Activated CD4-positive, alpha-beta memory T cell treated with anti-CD3 and anti-CD28 coated beads, Interleukin-2, amount 10 ng/mL, durations not matched to agents 7 days and 5 days (primary cell): ENCODE data around the gene SAP30BP. TPM values are rescaled to one million over a fixed set of nuclear protein-coding genes. Genes with fewer than 3 reads are reported as not detected.

Experiments
- CTCF ChIA-PET: fragments of 350-600 bp; sonication (Branson Sonifier 250); formaldehyde crosslinking; loops from one replicate; lab custom pipeline; 2021; ENCODE audit warnings: antibody characterized with exemption, inconsistent platforms; lab: Charles Lee
- POLR2A ChIA-PET: fragments of 350-600 bp; sonication (Branson Sonifier 250); formaldehyde crosslinking; loops from one replicate; lab custom pipeline; 2021; ENCODE audit warnings: antibody characterized with exemption; lab: Charles Lee
- DNase-seq: peaks from one replicate; pipeline ENCODE4 v3.0.0-alpha.2; 2020
- H3K27ac Mint-ChIP-seq: one replicate; pipeline ENCODE4 v1.8.0; 2021; ENCODE audit warnings: mild to moderate bottlenecking, mixed read lengths
- H3K27me3 Mint-ChIP-seq: one replicate; pipeline ENCODE4 v1.8.0; 2021; ENCODE audit warnings: mixed read lengths
- H3K36me3 Mint-ChIP-seq: one replicate; pipeline ENCODE4 v1.8.0; 2021; ENCODE audit warnings: low read depth, mixed read lengths
- H3K4me1 Mint-ChIP-seq: one replicate; pipeline ENCODE4 v1.8.0; 2021; ENCODE audit warnings: mixed read lengths
- H3K4me3 Mint-ChIP-seq: one replicate; pipeline ENCODE4 v1.8.0; 2021; ENCODE audit warnings: mild to moderate bottlenecking, mixed read lengths
- H3K9me3 Mint-ChIP-seq: one replicate; pipeline ENCODE4 v1.8.0; 2021; ENCODE audit warnings: mixed read lengths
- total RNA-seq, 2 experiments: library from RNA; stranded (reverse); gene quantifications; one replicate each; pipeline ENCODE4 v1.2.3, GENCODE V29; 2021

Gene SAP30BP
- total RNA-seq, 2 experiments from 2014 or later: 87.2 to 89.6 TPM

DNA sequence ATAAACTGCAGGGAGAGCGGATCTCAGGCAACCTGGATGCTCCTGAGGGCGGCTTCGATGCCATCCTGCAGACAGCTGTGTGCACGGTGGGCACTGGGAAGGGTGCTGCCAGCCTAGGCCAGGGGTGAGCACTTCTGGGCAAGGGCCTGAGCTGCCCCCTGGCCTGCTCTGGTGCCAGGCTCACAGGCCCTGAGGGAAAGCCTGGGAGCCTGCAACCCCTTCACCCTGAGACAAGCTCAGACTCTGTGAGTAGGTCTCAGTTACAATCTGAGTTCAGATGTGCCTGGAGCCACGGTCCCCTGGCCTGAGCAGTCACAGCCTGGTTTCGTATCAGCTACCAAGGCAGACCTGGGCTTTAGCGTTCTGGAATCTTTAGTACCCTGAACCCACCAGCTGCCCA lies 62.2 kb downstream of the SAP30BP start:
- Mint-ChIP-seq H3K4me1 (no peaks in the 10 kb centered on the region), H3K9me3 (no peaks in the 10 kb centered on the region), H3K36me3 (no peaks in the 10 kb centered on the region), H3K27me3 (no peaks in the 10 kb centered on the region), H3K27ac (no peak overlapping the region), H3K4me3 (no peak overlapping the region)
- DNase-seq: no peak
- ChIA-PET POLR2A (interaction anchor here (0.7 kb wide), 1 partner anchor 8 kb away, joined by 3 read pairs; the partner anchor contains the start of gene ITGB4), CTCF (interaction anchor here (1.2 kb wide), 2 partner anchors 53 to 97 kb away, joined by 3 read pairs; partner anchors contain the start of gene SMIM5)

DNA sequence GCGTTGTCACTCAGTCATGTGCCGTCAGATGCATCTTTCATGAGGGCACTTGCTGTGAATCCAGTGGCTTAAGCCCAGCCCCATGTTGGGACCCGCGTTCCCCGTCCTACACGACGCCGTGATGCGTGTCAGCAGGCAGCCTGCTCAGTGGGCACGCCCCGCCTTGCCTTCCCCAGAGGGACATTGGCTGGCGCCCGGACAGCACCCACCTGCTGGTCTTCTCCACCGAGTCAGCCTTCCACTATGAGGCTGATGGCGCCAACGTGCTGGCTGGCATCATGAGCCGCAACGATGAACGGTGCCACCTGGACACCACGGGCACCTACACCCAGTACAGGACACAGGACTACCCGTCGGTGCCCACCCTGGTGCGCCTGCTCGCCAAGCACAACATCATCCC lies 62.9 kb downstream of the SAP30BP start:
- no peaks in the 10 kb centered on the region for H3K27me3 Mint-ChIP-seq
- peaks cover 2% of the 10 kb centered on the region for H3K4me1 Mint-ChIP-seq
- H3K9me3 Mint-ChIP-seq: no peaks in the 10 kb centered on the region
- H3K36me3 Mint-ChIP-seq: no peaks in the 10 kb centered on the region
- no peak for DNase-seq
- CTCF ChIA-PET: interaction anchor here (1.2 to 1.8 kb wide), 3 partner anchors 23 to 97 kb away, joined by 3 to 7 read pairs (median 3); partner anchors contain the start of gene SMIM5
- H3K27ac Mint-ChIP-seq: no peak overlapping the region
- H3K4me3 Mint-ChIP-seq: no peak overlapping the region
- POLR2A ChIA-PET: interaction anchor here (0.7 kb wide), 1 partner anchor 9 kb away, joined by 3 read pairs; the partner anchor contains the start of gene ITGB4

DNA sequence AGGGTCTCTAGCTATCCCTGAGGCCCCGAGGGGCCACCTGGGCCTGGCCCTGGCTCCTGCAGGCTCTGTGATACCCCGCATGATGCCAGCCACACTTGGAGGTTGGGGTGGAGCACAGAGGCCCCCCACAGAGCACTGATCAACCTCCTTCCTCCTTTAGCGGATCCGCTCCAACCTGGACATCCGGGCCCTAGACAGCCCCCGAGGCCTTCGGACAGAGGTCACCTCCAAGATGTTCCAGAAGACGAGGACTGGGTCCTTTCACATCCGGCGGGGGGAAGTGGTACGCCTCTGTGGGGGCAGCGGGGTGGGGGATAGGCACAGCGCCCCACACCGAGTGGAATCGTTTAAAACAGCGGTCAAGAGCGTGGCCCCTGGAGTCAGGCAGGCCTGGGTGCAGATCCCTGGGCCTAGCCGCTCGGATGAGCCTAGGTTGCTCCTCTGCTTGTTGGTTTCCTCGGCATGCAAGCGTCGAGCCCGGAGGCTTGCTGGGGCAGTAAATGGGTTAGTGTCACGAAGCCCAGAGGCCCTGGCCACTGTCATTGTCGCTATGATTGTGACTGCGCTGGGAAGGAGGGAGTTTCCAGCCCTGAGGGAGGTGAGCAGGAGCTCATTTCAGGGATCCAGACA lies 64.1 kb downstream of the SAP30BP start:
- Mint-ChIP-seq H3K27ac (no peak overlapping the region), H3K4me1 (peaks cover 2% of the 10 kb centered on the region), H3K36me3 (no peaks in the 10 kb centered on the region), H3K4me3 (no peak overlapping the region), H3K9me3 (no peaks in the 10 kb centered on the region), H3K27me3 (no peaks in the 10 kb centered on the region)
- DNase-seq: no peak
- POLR2A ChIA-PET: no interaction called here
- CTCF ChIA-PET: interaction anchor here (1.8 kb wide), 1 partner anchor 22 kb away, joined by 7 read pairs; no protein-coding TSS in a partner anchor

DNA sequence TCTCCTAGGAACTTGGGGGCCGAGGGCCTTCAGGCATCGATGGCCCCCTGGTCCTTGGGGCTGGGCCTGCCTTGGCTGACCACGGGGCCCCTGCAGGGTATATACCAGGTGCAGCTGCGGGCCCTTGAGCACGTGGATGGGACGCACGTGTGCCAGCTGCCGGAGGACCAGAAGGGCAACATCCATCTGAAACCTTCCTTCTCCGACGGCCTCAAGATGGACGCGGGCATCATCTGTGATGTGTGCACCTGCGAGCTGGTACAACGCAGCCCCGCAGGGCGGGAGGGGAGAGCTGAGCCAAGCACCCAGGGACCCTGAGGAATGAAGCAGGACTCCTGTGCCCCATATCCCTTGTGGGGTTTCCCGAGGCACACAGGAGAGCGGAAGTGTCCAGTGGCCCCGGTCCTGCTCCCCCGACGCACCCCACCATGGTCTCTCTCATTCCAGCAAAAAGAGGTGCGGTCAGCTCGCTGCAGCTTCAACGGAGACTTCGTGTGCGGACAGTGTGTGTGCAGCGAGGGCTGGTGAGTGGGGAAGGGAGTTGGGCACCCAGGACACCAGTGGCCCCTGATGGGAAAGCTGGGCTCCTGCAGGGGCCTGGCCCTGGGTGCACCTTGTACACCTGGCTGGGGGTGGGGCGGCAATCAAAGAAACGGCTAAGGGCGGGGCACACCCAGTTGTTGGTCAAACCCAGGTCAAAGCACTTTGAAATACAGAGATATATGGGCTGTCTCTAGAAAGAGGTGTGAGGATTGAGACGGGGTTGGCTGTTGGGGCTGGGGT lies 64.8 kb downstream of the SAP30BP start:
- Mint-ChIP-seq H3K4me1 (peaks cover 2% of the 10 kb centered on the region), H3K9me3 (no peaks in the 10 kb centered on the region), H3K27me3 (no peaks in the 10 kb centered on the region), H3K27ac (no peak overlapping the region), H3K36me3 (no peaks in the 10 kb centered on the region), H3K4me3 (no peak overlapping the region)
- ChIA-PET POLR2A (no interaction called here), CTCF (interaction anchor here (1.8 kb wide), 1 partner anchor 22 kb away, joined by 7 read pairs; no protein-coding TSS in a partner anchor)
- no peak for DNase-seq

DNA sequence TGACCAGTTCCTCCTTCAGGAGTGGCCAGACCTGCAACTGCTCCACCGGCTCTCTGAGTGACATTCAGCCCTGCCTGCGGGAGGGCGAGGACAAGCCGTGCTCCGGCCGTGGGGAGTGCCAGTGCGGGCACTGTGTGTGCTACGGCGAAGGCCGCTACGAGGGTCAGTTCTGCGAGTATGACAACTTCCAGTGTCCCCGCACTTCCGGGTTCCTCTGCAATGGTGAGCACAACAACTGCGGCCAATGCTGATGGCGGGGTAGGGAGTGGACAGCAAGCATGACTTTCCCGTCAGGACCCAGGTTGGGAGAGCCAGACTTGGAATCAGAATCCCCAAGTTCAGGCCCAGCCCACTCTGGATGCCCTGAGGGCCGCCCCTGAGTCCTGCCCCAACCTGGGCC lies 66.3 kb downstream of the SAP30BP start:
- ChIA-PET POLR2A (no interaction called here), CTCF (no interaction called here)
- H3K4me1 Mint-ChIP-seq: peaks cover 9% of the 10 kb centered on the region
- no peak for DNase-seq
- H3K27ac Mint-ChIP-seq: no peak overlapping the region
- H3K4me3 Mint-ChIP-seq: no peak overlapping the region
- no peaks in the 10 kb centered on the region for H3K27me3 Mint-ChIP-seq
- H3K9me3 Mint-ChIP-seq: no peaks in the 10 kb centered on the region
- H3K36me3 Mint-ChIP-seq: no peaks in the 10 kb centered on the region

DNA sequence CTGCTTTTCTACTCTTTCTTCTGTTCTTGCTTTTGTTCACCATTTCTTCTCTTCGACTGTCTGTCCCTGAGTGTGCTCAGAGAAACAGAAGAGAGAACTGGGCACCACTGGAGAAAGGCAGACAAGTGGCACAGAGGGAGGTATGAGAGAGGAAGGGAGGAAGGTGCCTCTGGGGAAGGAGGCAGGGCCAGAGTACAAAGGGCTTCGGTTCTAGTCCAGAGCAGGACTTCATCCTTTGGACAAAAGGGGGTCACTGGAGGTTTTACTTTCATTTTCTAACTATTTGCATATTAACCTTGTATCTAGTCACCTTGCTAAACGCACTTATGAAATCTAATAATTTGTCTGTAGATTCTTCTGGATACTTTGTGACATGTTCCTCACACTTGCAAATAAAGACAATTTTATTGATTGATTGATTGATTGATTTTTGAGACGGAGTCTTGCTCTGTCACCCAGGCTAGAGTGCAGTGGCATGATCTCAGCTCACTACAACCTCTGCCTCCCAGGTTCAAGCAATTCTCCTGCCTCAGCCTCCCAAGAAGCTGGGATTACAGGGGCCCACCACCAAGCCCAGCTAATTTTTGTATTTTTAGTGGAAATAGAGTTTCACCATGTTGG lies 67.6 kb downstream of the SAP30BP start:
- DNase-seq: no peak
- Mint-ChIP-seq H3K27me3 (no peaks in the 10 kb centered on the region), H3K9me3 (no peaks in the 10 kb centered on the region), H3K27ac (peak overlapping the region; percentile 11), H3K36me3 (no peaks in the 10 kb centered on the region), H3K4me3 (no peak overlapping the region), H3K4me1 (peaks cover 11% of the 10 kb centered on the region)
- CTCF ChIA-PET: interaction anchor here (1.5 kb wide), 1 partner anchor 19 kb away, joined by 4 read pairs; no protein-coding TSS in a partner anchor
- POLR2A ChIA-PET: no interaction called here

DNA sequence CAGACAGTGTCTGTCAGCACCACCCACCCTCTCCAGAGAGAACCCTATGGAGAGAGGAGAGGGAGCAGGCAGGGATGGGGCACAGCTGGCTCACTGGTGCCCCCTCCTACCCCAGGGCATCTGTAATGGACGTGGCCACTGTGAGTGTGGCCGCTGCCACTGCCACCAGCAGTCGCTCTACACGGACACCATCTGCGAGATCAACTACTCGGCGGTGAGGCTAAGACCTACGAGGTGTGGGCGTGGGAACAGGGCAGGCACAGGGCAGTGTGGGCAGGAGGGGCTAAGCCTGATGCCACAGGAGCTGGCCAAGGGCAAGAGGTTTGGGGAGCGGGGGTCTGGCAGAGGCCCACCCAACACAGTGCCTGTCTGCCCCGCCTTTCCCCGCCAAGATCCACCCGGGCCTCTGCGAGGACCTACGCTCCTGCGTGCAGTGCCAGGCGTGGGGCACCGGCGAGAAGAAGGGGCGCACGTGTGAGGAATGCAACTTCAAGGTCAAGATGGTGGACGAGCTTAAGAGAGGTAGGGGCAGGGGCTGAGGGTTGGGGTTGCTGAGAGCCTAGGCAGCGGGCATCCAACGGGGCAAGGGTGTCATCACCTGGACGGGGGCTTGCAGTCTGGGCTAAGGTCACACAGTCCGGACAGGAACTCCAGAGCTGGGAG lies 69.2 kb downstream of the SAP30BP start:
- Mint-ChIP-seq H3K36me3 (no peaks in the 10 kb centered on the region), H3K4me1 (peaks cover 11% of the 10 kb centered on the region), H3K27me3 (no peaks in the 10 kb centered on the region), H3K9me3 (no peaks in the 10 kb centered on the region), H3K27ac (no peak overlapping the region), H3K4me3 (no peak overlapping the region)
- ChIA-PET POLR2A (no interaction called here), CTCF (interaction anchor here (1.2 to 1.5 kb wide), 2 partner anchors 17 to 103 kb away, joined by 3 to 4 read pairs; partner anchors contain the start of gene SMIM5)
- DNase-seq: no peak

DNA sequence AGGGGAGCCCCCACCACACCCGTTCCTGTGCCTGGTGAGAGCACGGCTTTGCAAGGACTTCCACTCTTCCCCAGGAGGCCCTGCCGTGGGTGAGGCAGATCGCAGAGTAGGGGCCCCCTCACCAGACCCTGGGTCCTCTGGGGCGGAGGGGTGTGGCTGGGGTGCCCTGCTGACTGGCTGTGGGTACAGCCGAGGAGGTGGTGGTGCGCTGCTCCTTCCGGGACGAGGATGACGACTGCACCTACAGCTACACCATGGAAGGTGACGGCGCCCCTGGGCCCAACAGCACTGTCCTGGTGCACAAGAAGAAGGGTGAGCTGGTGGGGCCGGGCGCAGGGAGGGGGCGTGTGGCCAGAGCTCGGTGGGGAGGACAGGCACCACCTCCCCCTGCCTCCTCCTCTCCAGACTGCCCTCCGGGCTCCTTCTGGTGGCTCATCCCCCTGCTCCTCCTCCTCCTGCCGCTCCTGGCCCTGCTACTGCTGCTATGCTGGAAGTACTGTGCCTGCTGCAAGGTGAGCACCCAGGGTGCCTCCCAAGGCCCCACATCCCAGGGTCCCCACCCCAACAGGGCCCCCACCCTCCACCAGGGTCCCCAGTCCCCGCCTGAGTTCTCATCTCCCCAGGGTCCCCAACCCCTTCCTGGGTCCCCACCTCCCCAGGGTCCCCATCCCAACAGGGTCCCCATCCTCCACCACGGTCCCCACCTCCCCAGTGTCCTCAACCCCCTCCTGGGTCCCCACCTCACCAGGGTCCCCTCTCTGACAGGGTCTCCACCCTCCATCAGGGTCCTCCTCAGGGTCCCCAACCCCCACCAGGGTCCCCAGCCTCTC lies 70.2 kb downstream of the SAP30BP start:
- no peak for DNase-seq
- ChIA-PET POLR2A (interaction anchor here (1.2 to 1.9 kb wide), 3 partner anchors 16 to 70 kb away, joined by 4 to 5 read pairs (median 5); partner anchors contain the start of genes RECQL5 and SAP30BP), CTCF (interaction anchor here (1.5 to 1.9 kb wide), 3 partner anchors 11 to 104 kb away, joined by 7 to 34 read pairs (median 18); partner anchors contain the start of gene SMIM5)
- H3K27ac Mint-ChIP-seq: no peak overlapping the region
- peaks cover 11% of the 10 kb centered on the region for H3K4me1 Mint-ChIP-seq
- H3K4me3 Mint-ChIP-seq: no peak overlapping the region
- no peaks in the 10 kb centered on the region for H3K36me3 Mint-ChIP-seq
- H3K9me3 Mint-ChIP-seq: no peaks in the 10 kb centered on the region
- H3K27me3 Mint-ChIP-seq: no peaks in the 10 kb centered on the region

DNA sequence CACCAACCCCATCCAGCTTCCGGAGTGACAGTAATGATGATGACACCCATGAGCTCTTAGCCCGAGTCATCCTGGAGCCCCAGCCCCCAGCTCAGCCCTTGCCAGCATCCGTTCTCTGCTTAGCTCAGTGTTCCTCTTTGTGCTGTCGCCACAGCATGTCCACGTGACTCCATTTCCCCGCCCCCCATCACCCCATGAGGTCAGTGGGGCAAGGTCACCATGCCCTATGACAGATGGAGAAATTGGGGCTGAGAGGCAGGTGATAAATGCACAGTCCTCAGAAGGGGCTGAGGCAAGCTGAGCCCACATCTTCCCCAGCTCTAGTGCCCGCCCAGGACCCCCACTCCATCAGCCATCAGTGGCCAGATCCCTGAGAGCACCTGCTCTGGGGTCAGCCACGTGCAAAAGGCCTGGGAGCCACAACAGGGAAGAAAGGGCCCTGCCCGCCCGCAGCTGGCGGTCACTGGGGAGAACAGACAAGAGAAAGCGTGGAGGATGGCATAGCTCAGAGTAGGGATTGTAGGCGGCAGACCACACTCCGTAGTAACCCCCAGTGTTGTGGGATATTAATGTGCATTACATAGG lies 71.2 kb downstream of the SAP30BP start:
- Mint-ChIP-seq H3K27me3 (no peaks in the 10 kb centered on the region), H3K4me3 (no peak overlapping the region), H3K36me3 (no peaks in the 10 kb centered on the region), H3K27ac (no peak overlapping the region), H3K9me3 (no peaks in the 10 kb centered on the region), H3K4me1 (peaks cover 11% of the 10 kb centered on the region)
- ChIA-PET POLR2A (interaction anchor here (1.1 to 1.9 kb wide), 4 partner anchors 15 to 71 kb away, joined by 3 to 5 read pairs (median 4); partner anchors contain the start of genes RECQL5 and SAP30BP), CTCF (interaction anchor here (0.6 to 1.9 kb wide), 4 partner anchors 10 to 105 kb away, joined by 3 to 34 read pairs (median 12); partner anchors contain the start of gene SMIM5)
- peak; percentile 59 for DNase-seq

DNA sequence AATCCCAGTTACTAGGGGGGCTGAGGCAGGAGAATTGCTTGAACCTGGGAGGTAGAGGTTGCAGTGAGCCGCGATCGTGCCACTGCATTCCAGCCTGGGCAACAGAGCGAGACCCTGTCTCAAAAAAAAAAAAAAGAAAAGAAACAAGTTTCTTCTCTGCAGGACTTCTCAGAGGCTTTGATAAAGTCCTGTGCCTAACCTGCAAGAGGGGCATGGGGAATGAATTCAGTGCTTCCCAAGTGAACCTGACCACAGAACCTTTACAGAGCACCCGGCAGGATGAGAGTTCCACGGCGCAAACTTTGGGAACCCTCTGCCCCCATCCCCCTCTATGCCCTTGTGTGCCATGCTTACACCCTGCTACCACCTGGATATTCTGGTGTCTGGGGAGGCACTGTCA lies 72.0 kb downstream of the SAP30BP start:
- POLR2A ChIA-PET: interaction anchor here (1.1 kb wide), 1 partner anchor 67 kb away, joined by 3 read pairs; no protein-coding TSS in a partner anchor
- Mint-ChIP-seq H3K4me1 (peaks cover 11% of the 10 kb centered on the region), H3K27me3 (no peaks in the 10 kb centered on the region)

DNA sequence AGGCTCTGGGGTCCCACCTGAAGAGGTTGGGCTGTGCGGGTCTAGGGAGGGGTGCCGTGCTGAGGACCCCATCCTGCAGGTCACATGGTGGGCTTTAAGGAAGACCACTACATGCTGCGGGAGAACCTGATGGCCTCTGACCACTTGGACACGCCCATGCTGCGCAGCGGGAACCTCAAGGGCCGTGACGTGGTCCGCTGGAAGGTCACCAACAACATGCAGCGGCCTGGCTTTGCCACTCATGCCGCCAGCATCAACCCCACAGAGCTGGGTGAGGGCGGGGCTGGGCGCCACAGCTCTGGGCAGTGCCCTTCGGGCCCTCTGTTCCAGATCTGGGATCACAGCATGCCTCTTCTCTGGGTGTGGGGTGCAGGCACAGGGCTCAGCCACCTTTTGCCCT lies 72.7 kb downstream of the SAP30BP start:
- Mint-ChIP-seq H3K36me3 (no peaks in the 10 kb centered on the region), H3K4me1 (peaks cover 9% of the 10 kb centered on the region), H3K4me3 (no peak overlapping the region), H3K27me3 (no peaks in the 10 kb centered on the region), H3K9me3 (no peaks in the 10 kb centered on the region), H3K27ac (no peak overlapping the region)
- POLR2A ChIA-PET: no interaction called here
- no peak for DNase-seq
- CTCF ChIA-PET: no interaction called here

More for the DNA sequence above, 72.0 kb downstream of the SAP30BP start:
- Mint-ChIP-seq H3K36me3 (no peaks in the 10 kb centered on the region), H3K27ac (no peak overlapping the region), H3K4me3 (no peak overlapping the region), H3K9me3 (no peaks in the 10 kb centered on the region)
- CTCF ChIA-PET: interaction anchor here (0.6 to 1.9 kb wide), 4 partner anchors 9 to 106 kb away, joined by 3 to 34 read pairs (median 12); partner anchors contain the start of gene SMIM5
- no peak for DNase-seq
